PC-3 (cell line): Measurements from ENCODE around the gene GPC5.

Source experiments
- EZH2 ChIP-seq: fragments of 300-600 bp; sonication (generic); IDR thresholded peaks from one replicate; pipeline ENCODE4 v1.6.1; 2017; ENCODE audit warnings: antibody characterized with exemption, mild to moderate bottlenecking, low read length; ENCODE audit not compliant: unreplicated experiment
- TF ChIP-seq, protein P1 (sequence below): fragments of 300-600 bp; sonication (generic); conservative IDR thresholded peaks from 2 replicates; pipeline ENCODE4 v1.5.1; 2017; ENCODE audit warnings: antibody characterized with exemption, low read depth, mild to moderate bottlenecking, low read length

DNA sequence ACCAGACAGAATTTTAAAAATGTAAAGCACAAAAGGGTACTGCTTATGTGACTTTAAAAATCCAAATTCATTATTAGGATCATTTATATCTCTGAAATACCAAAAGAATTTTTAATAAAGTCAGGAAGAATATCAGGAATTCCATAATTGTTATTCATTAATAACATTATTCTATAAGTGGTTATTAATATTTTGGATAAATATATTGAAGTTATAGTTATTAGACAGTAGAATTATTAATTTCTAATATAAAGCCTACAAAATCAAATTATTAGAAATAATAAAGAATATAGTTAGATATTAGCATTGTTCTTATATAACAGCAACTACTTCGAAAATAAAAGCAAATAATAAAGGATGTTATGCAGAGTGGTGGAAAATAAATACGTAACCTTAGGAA, 105.8 kb downstream of the GPC5 start:
- TF ChIP-seq EZH2: no peak
- TF ChIP-seq, protein P1, sequence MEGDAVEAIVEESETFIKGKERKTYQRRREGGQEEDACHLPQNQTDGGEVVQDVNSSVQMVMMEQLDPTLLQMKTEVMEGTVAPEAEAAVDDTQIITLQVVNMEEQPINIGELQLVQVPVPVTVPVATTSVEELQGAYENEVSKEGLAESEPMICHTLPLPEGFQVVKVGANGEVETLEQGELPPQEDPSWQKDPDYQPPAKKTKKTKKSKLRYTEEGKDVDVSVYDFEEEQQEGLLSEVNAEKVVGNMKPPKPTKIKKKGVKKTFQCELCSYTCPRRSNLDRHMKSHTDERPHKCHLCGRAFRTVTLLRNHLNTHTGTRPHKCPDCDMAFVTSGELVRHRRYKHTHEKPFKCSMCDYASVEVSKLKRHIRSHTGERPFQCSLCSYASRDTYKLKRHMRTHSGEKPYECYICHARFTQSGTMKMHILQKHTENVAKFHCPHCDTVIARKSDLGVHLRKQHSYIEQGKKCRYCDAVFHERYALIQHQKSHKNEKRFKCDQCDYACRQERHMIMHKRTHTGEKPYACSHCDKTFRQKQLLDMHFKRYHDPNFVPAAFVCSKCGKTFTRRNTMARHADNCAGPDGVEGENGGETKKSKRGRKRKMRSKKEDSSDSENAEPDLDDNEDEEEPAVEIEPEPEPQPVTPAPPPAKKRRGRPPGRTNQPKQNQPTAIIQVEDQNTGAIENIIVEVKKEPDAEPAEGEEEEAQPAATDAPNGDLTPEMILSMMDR: no peak
